HTERT RPE-1 (cell line): Measurements from ENCODE around the gene CCL23.
"Not testable (repeated sequence)": the region's sequence is repeated elsewhere in the genome, so short reads cannot be mapped to it uniquely, and the experiment has no call there.

Experiments used
- in situ Hi-C: fragments of 300-500 bp; cut with MboI; formaldehyde crosslinking; loops from 4 replicates; pipeline ENCODE4 v1.14.3; 2020; ENCODE audit warnings: low sequenced_read_pairs

Gene CCL23

DNA sequence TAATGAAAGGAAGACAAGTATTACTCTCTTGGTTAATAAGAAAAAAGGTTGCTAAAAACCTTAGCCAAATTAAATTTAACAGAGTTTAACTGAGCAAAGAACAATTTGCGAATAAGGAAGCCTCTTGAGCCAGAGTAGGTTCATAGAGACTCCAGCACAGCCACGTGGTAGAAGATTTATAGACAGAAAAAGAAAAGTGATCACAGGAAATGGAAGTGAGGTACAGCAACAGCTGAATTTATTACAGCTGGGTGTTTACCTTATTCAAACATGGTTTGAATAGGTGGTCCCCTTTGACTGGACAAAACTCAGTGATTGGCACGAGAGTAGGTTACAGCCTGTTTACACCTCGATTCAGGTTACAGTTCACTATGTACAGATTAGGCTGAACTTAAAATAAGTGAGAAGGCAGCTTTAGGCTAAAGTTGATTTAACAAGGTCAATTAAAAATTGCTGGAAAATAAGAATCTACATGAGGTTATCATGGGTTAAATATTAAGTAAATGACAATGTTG, 13.1 kb downstream of the CCL23 start:
- in situ Hi-C loops = no loop called here

DNA sequence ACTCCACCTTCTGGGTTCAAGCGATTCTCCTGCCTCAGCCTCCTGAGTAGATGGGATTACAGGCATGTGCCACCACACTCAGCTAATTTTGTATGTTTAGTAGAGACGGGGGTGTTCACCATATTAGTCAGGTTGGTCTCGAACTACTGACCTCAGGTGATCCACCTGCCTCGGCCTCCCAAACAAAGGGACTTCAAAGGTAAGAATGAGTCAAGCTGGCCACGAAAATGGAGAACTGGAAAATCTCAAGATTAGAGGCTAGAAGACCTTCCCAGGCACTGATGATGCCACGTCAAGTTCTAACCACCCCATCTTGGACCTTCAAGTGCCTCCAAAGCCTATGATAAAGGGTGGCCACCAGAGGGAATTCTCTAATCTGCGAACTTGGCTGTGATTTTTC, 15.1 kb downstream of the CCL23 start:
- in situ Hi-C loops = no loop called here

DNA sequence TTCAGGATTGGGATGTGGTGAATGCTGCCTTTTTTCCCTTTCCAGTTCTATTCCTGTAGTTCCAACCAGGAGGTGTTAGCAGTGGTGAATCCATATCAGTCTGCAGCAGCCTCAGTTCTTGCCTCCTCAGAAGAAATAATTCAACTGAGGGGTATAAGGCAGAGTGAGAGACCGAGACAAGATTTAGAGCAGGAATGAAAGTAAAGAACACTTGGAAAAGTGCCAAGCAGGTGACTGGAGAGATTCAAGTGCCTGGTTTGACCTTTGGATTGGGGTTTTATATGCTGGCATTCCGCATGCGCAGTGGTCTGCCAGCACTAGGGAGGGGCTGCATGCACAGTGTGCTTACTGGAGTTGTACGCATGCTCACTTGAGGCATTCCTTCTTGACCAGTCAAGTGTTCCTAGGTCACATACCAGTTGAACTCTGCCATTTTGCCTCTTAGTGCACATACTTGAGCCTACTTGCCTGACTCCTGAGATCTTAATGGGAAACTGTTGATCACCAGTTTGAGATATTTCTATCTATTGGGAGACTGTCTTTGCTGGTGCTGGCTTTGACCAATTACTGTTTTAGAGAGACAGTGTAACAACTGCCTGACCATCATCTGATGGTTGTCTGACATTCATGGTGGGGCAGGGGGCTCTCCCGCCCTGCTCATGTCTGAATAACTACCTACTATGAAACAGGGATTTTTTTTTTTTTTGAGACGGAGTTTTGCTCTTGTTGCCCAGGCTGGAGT, 15.7 kb downstream of the CCL23 start:
- in situ Hi-C loops = no loop called here

DNA sequence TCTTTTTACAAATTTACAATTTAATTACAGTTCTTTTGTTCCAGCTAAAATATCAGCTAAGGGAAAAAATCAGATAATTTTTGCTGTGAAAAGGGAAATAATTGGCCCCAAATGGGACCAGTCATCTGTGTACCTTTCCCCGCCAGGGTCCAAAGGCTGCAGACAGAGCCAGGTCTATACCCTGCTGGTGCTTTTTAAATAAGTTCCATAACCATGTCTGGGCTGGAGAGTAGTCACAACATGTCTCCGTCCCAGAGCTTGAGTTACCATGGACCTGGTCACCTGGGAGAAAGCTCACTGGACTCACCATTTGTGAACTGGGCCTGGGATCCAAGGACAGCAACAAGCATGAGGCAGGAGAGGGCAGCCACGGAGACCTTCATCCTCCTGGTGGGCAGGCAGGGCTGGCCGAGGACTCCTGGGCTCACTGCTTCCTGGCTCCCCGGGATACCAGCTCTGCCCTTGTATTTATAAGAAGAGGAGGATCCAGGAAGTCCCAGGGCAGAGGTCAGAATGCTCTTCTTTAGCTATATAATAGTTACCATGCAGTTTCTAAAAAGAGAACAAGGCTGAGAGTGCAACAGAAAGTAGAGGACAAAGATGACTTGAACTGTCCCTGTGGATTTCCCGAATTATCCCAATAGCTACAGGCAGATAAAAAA, 16.5 kb downstream of the CCL23 start, which contains the start of gene CCL15:
TSS of gene CCL15 (minus strand) at position 444 of the 662 bp plus-strand sequence. CDS start at position 383, 61 bp downstream.
- in situ Hi-C loops = no loop called here

DNA sequence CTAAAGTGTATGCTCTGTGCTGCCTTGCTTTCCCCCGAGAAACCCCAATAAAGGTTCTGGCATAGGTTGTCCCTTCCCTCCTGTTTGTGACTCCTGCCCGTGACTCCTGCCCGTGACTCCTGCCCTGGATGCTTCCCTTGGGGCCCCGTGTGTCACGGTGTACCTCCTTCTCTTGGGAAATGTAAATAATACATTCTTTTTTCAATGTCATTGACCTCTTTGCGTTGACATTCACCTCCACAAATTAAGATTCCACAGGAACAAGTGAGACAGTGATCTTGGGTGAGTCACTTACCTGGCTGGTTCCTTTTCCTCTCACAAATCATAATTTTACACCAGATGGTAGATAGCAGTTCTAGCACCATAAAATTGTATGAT, 17.1 kb downstream of the CCL23 start:
- in situ Hi-C loops = no loop called here

DNA sequence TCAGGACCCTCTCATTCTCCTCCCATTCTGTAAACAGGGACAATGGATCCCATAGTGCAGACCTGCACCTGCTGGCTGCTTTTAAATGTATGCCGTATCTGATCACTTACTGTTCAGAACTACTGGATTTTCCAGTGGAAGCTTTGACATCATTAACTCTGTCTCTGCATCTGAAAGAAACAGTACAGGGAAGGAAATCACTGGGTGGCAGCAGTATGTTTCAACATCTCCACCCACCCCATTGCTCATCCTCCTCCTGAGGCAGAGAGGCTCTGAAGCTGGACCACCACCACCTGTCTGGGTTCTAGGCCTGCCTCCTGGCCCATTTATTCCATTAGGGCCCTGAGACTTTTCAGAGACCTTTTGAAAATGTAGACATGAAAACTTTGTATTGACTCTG, 19.0 kb downstream of the CCL23 start:
- in situ Hi-C loops = no loop called here

DNA sequence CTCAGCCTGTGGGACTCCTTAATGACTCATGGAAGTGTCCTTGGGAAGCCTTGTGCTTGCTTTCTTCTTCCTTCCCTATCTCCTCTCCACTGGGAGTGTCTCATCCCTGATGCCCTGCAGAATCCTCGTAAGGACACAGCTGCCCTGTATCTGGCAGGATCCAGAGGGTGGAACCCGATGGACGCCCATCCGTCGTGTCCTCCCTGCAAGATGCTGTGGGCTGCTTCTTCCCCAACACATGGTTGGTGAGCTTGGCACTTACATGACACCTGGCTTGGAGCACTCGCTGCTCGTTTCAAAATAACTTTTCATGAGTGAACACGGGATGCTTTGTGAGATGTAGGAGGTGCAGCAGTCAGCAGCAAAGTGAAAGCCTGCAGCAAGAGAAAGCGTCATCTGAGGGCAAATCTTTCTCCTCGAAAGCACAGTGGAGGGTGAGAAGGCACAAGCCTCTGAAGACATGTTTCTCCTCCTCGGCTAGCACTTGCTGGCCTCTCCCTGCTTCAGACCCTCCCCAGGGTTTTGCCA, 19.7 kb downstream of the CCL23 start:
- in situ Hi-C loops = no loop called here

DNA sequence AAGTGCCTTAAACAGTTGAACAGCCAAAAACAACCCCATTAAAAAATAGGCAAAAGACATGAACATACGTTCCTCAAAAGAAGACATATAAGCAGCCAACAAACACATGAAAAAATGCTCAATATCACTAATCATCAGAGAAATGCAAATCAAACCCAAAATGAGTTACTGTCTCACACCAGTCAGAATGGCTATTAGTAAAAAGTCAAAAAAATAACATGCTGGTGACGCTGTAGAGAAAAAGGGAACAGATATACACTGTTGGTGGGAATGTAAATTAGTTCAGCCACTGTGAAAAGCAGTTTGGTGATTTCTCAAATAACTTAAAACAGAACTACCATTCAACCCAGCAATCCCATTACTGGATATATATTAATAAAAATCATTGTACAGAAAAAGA, 22.4 kb downstream of the CCL23 start:
- in situ Hi-C loops = not testable (repeated sequence)

DNA sequence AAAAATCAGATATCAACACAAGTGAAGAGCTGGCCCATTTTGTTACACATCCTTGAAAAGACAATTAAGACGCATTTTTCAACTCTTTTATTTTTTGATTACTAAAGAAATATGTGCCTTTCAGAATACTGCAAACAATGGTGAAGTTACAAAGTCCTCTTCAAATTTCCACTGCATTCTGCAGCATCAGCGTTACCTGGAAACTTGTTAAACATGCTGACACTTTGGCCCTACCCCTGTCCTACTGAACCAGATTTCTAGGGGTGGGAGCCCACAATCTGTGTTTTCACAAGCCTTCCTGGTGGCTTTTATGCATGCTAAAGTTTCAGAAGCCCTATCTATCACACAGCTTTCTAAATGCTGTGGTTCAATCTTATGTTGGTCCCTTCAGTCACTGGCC, 26.7 kb downstream of the CCL23 start:
- in situ Hi-C loops = no loop called here

DNA sequence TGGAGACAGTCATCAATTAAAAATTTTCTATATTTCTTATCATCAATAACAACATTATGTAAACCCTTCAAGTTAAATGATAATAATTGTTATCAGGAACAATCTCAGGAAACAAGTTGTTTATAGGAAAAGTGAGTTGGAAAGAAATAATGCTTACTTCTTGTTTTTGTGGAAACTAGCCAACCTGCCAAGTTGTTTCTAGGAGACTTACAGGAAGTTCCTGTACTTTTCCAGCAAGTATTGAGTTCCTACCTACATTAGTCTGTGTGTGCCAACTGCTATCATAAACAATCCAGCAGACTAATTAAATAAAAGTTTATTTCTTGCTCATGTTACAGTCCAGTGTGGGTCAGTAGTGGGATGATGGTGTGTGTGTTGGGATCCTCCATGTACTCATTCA, 29.6 kb downstream of the CCL23 start:
- in situ Hi-C loops = no loop called here

DNA sequence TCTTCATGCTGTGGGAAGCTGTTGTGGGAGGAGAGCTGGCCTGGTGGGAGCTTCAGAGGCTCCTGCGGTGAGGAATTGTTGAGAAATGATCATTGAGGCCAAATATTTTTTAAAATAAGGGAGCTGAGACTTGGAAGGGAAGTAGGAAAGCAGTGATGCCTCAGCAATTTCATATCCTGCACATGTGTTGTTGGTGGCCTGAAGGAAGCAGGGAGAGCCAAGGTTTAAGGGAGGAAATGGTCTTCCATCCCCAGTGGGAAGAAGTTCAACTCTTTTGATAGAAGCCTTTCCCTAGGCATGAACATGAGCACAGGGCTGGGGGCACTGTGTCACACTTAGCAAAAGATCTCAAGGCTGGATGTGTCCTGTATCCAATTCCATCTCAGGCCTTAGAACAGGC, 31.1 kb downstream of the CCL23 start, which contains the start of gene CCL14:
TSS of gene CCL14 (minus strand) at position 87 of the 400 bp plus-strand sequence. CDS start at position 7, 80 bp downstream.
- in situ Hi-C loops = no loop called here

DNA sequence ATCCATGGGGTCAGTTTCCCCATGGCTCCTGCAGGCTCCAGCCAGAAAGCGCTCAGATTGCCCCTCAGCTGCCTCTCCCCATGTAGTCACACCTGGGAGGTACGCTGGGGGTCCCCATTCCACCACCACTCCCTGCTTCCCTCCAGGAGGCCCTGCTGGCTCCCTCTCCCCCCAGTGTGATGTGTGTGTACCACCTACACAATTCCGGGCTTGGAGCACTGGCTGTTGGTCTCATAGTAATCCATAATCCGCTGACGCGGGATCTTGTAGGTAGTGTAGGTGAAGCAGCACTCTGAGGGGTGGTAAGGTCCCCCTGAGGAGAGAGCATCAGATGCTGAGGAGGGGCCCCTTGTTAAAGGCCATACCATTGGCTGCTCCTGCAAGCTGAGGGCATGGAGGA, 33.6 kb downstream of the CCL23 start:
- in situ Hi-C loops = no loop called here

DNA sequence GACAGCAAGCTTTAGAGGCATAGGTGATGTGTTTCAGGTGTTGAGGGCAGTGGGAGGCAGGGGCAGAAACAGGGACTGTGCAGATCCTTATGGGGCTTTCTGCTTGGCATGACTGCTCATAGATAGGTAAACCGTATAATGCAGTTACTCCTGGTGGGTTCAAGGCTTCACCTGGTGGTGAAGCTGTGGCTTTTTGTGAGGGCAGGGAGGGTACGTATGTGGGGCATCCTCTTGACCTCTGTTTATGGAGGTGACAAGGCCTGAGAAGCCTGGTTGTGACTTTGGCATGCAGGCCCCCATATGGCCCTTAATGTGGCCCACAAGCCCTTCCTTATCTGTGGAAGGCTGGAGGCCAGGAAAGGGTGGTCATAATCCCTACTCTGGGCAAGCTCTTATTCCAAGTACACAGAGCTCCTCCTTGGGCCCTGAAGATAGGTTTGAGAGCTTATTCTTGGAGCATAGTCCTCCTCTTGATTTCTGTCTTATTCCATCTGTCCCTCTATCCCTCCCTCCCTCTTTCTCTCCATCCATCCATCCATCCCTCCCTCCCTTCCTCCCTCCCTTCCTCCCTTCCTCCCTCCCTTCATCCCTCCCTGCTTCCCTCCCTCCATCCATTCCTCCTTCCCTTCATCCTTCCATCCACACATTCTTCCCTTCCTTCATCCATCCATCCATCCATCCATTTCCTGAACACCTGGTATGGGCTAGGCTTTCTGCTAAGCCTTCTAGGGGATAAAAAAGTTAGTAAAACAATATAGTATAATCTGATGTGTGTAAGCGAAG, 35.2 kb downstream of the CCL23 start:
- in situ Hi-C loops = no loop called here

DNA sequence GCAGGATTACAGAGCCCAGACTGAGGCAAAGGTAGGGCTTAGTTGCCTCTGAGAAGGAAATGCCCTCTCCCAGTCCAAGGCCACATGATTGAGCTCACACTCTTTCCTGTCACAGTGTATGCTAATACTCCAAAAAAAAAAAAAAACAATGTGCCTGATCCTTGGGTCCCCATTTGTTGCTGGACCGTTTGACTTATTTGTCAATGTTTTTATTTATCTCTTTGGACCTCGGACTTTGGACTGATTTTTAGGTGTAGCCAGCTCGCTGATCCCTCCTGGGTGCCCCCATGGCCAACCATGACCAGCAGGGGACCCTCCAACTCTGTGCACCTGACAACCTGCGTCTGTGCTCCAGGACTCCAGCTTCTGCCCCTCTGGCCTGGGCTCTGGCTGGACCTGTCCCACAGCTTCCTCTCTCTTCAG, 35.9 kb downstream of the CCL23 start:
- in situ Hi-C loops = no loop called here

DNA sequence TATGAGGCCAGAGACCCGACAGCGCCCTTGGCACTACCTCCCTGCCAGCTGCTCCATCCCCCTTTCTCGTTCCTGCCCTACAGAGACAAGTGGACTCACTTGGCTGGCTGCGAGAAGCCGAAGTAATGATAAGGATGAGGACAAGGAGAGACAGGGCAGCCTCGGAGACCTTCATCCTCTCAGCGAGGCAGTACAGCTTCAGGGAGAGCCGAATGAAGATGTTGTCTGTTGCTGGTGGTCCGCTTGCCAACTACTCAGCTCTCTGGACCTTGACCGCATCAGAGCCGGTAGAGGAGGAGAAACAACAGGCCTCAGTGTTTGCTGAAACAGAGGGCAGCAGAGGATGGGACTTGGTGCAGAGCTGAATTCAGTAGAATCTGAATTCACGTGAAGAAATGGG, 36.5 kb downstream of the CCL23 start, which contains the start of gene CCL16:
TSS of gene CCL16 (minus strand) at position 252 of the 400 bp plus-strand sequence. CDS start at position 175, 77 bp downstream.
- in situ Hi-C loops = no loop called here

DNA sequence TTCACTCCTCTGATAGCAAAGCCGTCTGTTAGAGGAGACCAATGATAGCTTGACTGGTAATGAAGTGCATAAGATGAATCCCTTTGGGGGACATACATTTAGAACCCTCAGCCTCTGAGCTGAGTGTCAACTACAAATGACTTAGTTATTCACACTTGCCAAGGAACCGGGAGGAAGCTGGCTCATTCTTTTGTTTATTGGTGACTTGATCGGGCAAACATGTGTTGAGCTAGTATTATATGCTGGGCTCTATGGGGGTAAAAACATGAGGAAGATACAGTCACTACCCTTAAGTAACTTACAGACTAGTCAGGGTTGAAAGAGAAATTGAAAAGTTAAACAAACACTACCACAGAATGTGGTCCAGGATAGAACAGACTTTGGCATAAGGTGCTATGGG, 39.4 kb downstream of the CCL23 start:
- in situ Hi-C loops = no loop called here

DNA sequence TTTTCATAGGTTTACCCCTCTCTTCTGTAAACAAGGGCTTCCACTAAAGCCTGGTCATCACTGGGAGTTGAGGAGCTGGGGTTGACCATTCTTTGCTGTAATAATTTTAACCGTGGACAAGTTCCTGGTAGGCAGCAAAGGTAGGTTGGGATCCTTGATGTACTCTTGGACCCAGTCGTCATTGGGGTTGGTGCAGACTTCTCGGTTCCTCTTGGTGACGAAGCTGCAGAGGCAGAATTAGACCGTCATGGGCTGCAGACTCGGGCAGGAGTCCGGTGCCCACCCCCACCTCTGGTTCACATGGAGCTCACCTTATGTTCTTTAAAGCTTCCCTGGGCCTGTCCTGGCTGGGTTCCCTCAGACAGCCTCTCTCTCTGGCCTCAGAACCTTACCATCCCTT, 40.3 kb downstream of the CCL23 start:
- in situ Hi-C loops = no loop called here

DNA sequence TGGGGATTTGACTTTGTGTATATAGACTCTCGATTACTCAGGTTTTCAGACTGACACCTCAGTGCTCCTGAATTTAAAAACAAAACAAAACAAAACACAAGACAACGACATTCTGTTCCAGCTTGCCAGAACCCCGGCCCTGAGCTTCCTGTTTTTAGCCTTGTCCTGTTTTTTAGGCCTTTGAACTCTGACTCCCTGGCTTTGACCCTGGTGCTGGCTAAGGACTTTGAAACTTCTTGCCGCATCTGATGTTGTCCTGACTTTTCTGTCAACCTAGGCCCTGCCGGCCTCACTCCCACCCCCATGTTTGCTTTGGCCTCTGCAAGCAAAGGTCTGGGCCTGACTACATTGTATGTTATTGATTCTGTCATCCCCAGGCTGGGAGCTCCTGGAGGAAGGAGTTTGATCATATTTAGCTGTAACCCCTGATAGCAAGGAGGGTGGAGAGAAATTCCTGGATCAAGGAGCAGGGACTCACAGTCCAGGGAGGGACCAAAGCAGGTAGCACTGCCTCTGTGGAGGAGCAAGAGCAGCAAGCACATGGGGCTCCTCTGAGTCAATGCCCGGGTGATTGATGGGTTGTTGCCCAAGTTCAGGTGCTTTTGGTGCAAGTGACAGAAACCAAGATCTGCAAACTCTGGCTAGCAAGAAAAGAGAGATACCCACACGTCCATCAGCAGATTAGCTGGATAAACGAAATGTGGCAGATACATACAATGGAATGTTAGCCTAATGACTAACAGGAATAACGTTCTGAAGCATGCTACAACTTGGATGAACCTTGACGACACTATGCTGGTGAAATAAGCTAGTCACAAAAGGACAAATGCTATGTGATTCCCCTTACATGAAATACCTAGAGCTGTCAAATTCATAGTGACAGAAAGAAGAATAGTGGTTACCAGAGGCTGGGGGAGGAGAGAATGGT, 44.2 kb downstream of the CCL23 start:
- in situ Hi-C loops = no loop called here

DNA sequence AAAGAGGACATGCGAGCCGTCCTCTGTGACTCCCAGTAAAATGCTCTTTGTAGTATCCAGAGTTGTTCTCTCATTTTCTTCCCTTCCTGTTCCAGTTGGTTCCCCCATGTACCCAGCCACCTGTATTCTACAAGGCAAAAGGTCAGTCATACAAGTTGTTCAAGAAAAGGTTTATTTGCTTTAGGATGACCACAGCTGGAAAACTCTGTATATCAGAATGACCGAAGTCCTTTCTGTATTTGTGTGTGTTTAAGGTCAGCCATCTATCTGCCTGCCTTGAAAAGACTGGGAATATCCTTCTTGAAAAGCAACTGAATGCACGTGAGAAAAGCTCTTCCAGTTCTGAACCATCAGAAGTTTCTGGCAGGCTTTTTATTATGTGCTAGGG, 44.8 kb downstream of the CCL23 start:
- in situ Hi-C loops = no loop called here

DNA sequence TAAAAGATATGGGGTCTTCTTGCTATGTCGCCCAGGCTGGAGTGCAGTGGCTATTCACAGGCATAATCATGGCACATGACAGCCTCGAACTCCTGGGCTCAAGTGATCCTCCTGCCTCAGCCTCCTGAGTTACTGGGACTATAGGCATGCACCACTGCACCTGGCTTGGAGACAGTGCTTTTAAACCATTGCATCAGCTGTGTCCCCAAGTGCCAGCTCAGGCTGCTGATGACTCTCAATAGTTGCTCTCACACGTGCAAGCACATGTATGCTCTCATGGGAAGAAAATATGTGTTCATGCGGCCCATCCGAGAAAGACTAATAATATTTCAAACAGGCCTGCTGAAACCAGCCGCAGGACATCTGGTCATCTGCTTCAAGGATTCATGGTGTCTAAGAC, 45.2 kb downstream of the CCL23 start:
- in situ Hi-C loops = no loop called here
